HL-60 (cell line): ENCODE measurements around the gene POR.

Experiments used
- DNase-seq, 2 experiments: peaks; one replicate each; pipeline ENCODE4 v3.0.0-alpha.2; 2010 to 2020; ENCODE audit warnings: low read depth in 1 of 2, low spot score in 1 of 2
- H3K27ac ChIP-seq: fragments of 250-450 bp; sonication (Bioruptor Pico); replicated peaks from 2 replicates; pipeline ENCODE4 v1.5.1; 2020; ENCODE audit warnings: mild to moderate bottlenecking, moderate library complexity
- H3K27me3 ChIP-seq: fragments of 250-450 bp; sonication (Bioruptor Pico); 2 replicates; pipeline ENCODE4 v1.5.1; 2021; ENCODE audit warnings: mild to moderate bottlenecking, moderate library complexity; ENCODE audit not compliant: insufficient read depth, poor library complexity, severe bottlenecking
- H3K4me3 ChIP-seq: replicated peaks from 2 replicates; pipeline ENCODE4 v1.5.1; 2011; ENCODE audit warnings: mild to moderate bottlenecking, control low read depth, low read length; ENCODE audit not compliant: insufficient read depth
- CTCF ChIP-seq: IDR thresholded peaks from one replicate; pipeline ENCODE4 v1.5.1; 2011; ENCODE audit warnings: low read length, control low read depth, inconsistent platforms; ENCODE audit not compliant: insufficient read depth
- GABPA ChIP-seq: IDR thresholded peaks from 2 replicates; pipeline ENCODE4 v1.6.1; 2012; ENCODE audit warnings: low read depth
- POLR2AphosphoS5 ChIP-seq: IDR thresholded peaks from 2 replicates; pipeline ENCODE4 v1.6.1; 2012; ENCODE audit warnings: low read depth
- SPI1 ChIP-seq: IDR thresholded peaks from 2 replicates; pipeline ENCODE4 v1.6.1; 2012; ENCODE audit warnings: low read depth, mild to moderate bottlenecking, borderline replicate concordance
- TF ChIP-seq, protein P1 (sequence below): IDR thresholded peaks from 2 replicates; pipeline ENCODE4 v1.6.1; 2012; ENCODE audit warnings: low read depth; ENCODE audit not compliant: insufficient replicate concordance

Gene POR

DNA sequence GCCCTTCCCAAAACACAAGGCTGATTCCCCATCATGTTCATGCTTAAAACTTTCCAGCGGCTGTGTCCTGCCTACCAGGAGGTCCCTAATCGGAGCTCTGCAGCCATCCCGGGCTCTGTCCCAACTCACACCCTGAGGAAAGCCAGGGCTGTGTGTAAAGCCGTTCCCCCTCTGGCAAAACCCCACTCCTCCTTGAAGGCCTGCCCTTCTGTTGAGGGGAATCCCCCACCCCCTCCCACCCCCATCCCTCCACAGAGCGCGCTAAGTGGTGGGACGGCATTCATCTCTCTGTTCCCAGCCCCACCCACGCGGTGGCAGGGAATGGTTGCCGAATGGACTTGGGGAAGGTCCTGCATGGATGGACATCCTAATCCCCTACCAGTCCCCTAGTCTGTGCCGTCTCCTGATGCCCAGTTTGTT, 80.1 kb downstream of the POR start:
- Histone ChIP-seq H3K27ac (no peak overlapping the region), H3K27me3 (no peaks in the 10 kb centered on the region), H3K4me3 (no peak overlapping the region)
- DNase-seq: no peak
- TF ChIP-seq POLR2AphosphoS5 (no peak), GABPA (no peak), SPI1 (no peak), CTCF (no peak)
- TF ChIP-seq, protein P1, sequence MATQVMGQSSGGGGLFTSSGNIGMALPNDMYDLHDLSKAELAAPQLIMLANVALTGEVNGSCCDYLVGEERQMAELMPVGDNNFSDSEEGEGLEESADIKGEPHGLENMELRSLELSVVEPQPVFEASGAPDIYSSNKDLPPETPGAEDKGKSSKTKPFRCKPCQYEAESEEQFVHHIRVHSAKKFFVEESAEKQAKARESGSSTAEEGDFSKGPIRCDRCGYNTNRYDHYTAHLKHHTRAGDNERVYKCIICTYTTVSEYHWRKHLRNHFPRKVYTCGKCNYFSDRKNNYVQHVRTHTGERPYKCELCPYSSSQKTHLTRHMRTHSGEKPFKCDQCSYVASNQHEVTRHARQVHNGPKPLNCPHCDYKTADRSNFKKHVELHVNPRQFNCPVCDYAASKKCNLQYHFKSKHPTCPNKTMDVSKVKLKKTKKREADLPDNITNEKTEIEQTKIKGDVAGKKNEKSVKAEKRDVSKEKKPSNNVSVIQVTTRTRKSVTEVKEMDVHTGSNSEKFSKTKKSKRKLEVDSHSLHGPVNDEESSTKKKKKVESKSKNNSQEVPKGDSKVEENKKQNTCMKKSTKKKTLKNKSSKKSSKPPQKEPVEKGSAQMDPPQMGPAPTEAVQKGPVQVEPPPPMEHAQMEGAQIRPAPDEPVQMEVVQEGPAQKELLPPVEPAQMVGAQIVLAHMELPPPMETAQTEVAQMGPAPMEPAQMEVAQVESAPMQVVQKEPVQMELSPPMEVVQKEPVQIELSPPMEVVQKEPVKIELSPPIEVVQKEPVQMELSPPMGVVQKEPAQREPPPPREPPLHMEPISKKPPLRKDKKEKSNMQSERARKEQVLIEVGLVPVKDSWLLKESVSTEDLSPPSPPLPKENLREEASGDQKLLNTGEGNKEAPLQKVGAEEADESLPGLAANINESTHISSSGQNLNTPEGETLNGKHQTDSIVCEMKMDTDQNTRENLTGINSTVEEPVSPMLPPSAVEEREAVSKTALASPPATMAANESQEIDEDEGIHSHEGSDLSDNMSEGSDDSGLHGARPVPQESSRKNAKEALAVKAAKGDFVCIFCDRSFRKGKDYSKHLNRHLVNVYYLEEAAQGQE: no peak

DNA sequence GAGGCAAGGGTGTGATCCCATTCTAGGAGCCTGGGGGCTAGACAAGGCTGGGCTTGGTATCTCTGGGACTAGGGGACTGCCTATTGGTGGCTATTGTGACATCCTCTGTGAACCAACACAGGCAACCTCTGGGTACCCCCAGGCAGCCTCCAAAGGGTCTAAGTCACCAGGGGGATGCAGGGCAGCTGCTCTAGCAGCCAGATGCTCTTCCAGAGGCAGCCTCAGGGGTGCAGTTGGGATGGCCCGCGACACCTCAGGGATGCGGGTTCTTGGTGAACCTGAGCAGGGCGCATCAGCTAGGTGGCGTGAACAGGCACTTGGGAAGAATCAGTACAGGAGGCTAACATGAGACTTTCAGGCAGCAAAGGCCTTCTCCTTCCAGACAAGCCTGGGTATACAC, 81.0 kb downstream of the POR start:
- Histone ChIP-seq H3K27me3 (no peaks in the 10 kb centered on the region), H3K4me3 (no peak overlapping the region), H3K27ac (no peak overlapping the region)
- TF ChIP-seq GABPA (no peak), SPI1 (no peak), CTCF (no peak), POLR2AphosphoS5 (no peak)
- TF ChIP-seq, protein P1: no peak
- DNase-seq: no peak

DNA sequence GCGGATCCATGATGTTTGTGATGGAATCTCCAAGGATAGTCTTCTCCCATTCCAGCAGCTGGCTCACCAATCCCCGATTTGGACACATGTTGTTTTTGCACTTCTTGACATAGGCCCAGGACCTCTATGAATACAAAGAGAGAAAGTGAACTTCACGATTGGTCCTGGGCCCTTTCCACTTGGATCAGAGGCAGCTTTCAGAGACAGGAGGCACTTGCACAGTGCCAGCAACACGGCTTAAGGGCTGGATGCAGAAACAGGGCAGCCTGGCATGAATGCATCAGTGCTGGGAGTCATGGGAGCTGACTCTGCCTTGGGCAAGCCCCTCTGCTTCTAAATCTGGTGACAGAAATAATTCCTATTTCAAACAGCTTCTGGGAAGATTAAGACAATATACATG, 81.5 kb downstream of the POR start:
- TF ChIP-seq POLR2AphosphoS5: no peak
- TF ChIP-seq SPI1: no peak
- TF ChIP-seq, protein P1: no peak
- TF ChIP-seq CTCF: no peak
- no peak for TF ChIP-seq GABPA
- no peaks in the 10 kb centered on the region for H3K27me3 ChIP-seq
- no peak for DNase-seq
- no peak overlapping the region for H3K4me3 ChIP-seq
- H3K27ac ChIP-seq: no peak overlapping the region
